ENCODE measurements around the gene MRPL18.
"Not testable (repeated sequence)": the region's sequence is repeated elsewhere in the genome, so short reads cannot be mapped to it uniquely, and the experiment has no call there.

Gene MRPL18

DNA sequence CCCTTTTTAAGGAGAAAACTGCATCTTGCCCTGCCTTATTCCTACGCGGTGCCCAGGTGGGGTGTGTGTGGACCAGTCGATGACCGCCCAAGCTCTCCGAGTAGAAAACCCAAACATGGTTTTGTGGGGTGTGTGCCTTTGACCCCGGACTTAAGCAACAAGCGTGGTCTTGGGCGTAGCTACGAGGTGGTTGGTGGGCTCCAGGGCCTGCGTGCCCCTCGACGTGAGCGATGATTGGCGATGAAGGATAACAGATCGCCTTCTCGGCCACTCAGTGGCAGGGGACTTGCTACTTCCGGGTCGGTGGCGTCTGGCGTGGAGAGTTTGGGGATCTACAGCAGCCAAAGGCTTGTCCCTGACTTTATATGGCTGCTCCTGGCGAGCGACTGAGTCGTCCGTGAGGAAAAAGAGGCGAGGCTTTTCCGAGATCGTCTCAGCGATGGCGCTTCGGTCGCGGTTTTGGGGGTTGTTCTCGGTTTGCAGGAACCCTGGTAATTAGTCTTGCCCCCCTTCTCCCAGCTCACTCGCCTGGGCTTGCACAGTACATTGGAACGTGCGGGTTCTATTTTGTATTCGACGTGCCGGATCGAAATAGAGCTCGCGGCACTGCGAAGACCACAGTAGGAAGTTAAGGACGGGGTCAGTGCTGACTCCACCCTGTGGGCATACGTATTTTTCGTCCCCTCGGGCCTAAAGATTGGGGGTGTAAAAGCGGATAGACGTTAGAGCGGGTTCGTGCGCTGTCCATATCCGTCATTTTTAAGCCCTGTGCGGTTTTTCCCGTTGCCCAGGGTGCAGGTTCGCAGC lies at the start of gene MRPL18:
Gene MRPL18, plus strand, starts transcription at position 319 of the 807 bp plus-strand sequence. Its CDS starts 121 bp downstream, at position 440.
- DNase-seq, result peak; percentile 98

DNA sequence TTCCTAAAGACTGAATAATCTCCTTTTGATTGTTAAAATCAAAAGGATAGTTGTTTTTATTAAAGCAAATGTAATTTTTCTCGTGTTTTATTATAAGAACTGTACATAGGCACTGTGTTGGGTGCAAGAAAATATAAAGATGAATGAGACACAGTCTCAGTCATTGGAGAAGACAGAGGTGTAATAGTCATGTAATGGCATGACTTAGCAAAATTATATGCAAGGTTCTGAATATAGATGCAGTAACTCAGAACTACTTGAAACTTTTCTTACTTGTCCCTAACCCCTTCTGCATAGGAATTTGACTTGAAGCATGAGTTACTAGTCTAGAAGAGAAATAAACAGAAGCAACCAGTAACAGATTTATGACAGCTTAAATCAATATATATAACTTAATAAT lies 48.1 kb upstream of the MRPL18 start:
- no peak for DNase-seq

DNA sequence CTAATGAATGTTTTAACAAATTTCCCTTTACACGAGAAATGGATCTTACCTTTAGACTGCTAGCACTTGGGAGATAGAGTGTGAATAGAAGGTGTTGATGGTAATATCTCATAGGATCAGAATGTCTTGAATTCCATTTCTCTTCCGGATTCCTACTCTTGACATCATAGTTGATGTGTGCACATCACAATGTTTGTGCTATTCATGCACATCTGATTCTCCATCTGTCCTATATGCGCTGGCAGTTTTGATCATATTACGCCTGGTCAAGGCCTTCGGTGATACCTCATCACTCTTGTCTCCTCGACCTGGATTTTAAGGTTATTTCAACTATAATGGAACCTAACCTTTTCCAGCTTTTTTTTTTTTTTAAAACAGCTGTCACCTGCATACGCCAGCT lies 45.2 kb upstream of the MRPL18 start:
- DNase-seq, result no peak

DNA sequence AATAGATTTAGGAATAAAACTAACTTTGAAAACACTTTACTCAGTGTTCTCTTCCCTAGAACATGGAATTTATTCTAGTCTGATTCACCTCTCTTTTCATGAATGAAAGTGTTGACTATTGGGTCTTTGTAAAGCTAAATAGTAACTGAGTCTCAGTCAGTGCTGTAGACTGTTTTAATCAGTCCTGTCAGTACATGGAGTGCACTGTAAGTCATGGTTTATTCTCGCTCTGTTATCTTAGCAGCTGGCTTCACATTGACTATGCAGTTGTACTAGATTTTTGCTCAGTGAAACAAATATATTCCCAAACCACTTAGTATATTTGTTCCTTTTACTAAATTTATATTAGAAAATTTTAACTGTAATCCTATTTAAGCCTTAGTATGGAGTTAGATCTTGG lies 43.5 kb upstream of the MRPL18 start:
- no peak for DNase-seq

DNA sequence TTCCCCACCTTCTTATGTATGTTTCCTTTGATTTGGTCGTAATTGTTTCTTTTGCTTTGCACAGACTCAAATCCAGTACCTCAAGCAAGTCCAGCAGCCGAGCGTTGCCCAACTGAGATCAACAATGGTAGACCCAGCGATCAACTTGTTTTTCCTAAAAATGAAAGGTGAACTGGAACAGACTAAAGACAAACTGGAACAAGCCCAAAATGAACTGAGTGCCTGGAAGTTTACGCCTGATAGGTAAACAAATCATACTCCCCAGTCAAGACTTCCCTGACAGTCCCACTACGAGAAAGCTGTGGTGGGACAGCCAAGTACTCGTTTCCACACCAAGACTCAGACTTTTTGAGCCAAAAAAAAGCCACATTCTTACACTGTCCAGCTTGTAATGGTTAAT lies 42.1 kb upstream of the MRPL18 start:
- DNase-seq, result not testable (repeated sequence)

DNA sequence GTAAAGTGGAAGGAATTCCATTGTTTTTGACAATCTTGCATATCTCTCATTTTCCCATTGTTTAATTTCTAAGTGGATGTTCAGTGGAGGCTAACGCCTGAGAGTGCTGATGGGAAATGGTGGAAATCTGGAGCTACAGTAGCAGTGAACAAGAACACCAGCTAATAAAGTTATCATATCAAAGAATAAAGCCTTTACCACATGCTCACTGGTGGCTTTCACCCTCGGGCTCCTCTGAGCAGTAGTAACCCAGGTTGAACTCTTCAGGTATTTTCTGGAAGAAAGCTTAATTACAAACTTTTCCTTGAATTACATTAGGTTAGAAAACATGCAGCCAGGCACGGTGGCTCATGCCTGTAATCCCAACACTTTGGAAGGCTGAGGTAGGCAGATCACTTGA lies 38.8 kb upstream of the MRPL18 start:
- no peak for DNase-seq

DNA sequence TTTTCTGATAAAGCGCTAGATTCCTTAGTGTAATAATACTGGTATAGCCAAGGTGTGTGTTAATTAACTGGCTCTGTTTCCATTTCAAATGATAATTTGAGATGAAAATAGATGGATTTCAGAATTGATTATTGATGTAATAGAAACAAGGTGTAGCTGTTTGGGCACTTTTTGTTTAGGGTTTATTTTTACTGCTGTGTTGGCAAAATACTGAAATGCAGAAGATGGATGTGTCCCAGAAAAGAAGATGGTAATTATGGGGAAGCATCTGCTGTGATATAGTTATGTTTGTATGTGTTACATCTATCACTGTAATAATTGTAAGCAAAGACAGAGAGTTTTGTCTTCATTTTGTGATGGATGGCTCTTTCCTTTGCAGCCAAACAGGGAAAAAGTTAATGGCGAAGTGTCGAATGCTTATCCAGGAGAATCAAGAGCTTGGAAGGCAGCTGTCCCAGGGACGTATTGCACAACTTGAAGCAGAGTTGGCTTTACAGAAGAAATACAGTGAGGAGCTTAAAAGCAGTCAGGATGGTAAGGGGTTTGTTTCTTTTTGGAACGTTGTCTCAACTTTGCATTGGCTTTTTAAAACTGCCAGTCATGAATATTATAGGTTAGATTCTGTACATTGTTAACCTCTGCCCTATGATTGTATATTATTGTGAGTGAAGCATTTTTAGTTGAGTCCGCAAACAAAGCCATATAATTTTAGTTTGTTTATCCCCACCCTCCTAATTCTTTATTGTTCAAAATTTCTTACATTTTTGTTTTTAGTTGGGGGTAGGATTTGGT lies 37.0 kb upstream of the MRPL18 start:
- DNase-seq, result no peak

DNA sequence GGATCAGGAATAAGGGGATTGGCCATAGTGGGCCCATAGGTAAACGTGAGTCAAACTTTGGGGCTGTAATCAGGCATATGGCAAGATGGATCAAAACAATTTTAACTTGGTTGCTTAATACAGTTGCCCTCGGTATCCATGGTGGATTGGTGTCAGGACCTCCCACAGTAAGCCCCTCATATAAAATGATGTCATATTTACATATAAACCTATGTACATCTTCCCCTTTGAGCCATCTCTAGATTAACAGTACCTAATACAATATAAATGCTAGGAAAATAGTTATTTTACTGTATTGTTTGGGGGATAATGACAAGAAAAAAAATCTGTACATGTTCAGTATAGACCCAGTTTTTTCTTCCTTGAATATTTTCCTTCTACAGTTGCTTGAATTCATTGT lies 35.9 kb upstream of the MRPL18 start:
- DNase-seq, result no peak

DNA sequence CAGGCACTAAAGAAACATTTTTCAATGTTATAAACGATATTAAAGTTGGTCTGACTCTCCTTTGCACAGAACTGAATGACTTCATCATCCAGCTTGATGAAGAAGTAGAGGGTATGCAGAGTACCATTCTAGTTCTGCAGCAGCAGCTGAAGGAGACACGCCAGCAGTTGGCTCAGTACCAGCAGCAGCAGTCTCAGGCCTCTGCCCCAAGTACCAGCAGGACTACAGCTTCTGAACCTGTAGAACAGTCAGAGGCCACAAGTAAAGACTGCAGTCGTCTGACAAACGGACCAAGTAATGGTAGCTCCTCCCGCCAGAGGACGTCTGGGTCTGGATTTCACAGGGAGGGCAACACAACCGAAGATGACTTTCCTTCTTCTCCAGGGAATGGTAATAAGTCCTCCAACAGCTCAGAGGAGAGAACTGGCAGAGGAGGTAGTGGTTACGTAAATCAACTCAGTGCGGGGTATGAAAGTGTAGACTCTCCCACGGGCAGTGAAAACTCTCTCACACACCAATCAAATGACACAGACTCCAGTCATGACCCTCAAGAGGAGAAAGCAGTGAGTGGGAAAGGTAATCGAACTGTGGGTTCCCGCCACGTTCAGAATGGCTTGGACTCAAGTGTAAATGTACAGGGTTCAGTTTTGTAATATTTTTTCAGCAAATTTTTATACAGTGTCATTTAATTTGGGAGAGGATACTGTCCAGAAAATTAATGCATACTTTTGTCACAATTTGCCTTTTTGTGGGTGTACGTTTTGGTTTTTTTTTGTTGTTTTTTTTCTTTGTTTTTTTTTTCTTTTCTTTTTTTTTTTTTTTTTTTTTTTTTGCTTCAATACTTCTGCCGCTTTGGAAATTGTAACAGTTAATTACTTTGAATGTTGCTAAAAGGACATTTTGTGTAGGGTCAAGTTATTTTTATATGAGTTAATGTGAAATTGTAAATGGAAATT lies 35.0 kb upstream of the MRPL18 start:
- DNase-seq, result no peak

DNA sequence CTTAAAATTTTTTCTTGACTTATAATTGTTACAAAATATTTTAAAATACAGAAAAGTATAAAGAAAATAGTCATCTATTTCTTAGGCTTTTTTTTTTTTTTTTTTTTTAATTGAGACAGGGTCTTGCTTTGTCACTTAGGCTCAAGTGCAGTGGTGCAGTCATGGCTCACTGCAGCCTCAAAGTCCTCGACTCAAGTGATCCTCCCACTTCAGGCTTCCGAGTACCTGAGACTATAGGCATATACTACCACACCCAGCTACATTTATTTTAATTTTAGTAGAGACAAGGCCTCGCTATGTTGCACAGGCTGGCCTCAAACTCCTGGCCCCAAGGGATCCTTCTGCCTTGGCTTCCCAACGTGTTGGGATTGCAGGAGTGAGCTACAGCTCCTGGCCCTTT lies 33.8 kb upstream of the MRPL18 start:
- DNase-seq, result no peak

DNA sequence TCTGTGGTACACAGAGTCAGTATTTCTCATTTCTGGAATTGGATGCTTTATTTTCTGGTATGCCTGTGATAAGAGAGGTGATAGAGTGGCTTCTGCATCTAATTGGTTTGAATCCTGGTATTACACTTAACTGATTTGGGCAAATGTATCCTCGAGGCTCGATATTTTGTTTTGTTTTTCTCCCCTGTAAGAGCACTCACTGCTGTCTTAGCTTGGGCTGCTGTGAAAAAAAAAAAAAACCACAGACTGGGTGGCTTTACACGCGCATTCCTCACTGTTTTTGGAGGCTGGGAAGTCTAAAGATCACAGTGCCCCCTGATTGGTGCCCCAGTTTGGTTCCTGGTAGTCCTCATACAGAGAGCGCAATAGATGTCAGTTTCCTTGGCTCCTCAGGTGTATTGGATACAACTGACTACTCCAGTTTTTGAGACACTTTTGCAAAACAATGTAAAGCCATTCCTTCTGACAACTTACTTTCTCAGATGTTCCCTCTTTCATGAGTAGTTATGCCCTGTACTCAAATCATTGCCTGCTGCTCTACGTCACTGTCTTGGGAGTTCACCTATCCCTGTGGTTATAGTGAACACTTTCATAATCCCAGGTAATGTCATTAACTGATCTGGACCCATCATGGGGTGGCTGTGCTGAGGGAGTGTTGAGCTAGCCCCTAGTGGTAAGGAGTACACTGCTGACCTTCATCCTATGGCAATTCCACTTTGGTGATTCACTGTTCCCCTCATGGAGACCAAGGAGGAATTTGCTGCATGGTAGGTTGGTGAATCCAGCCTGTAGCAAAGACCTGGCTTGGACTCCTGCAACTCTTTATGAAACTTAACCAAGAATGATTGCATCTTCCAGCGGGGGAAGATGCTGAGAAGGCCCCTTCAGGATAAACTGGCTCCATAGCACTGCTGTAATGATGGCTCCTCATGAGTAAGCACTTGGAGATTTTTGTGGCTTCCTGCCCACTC lies 32.0 kb upstream of the MRPL18 start:
- DNase-seq, result peak; percentile 11

DNA sequence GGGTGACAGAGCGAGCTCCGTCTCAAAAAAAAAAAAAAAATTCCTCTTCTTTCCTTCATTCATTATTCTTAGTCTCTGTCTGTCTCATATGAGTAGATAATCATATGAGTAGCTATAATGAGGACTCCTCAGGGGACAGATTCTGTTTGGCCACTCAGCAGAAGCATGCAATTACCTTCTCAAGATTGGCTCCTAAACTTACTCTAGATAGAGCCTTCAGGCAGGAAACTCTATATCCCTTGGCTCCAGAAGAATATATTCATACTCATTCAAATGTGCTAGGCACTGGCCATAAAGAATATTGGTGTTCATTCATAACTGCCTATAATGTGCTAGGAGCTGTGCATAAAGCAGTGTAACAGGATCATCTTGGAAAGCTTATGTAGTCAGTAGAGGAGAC lies 30.6 kb upstream of the MRPL18 start:
- DNase-seq, result no peak

DNA sequence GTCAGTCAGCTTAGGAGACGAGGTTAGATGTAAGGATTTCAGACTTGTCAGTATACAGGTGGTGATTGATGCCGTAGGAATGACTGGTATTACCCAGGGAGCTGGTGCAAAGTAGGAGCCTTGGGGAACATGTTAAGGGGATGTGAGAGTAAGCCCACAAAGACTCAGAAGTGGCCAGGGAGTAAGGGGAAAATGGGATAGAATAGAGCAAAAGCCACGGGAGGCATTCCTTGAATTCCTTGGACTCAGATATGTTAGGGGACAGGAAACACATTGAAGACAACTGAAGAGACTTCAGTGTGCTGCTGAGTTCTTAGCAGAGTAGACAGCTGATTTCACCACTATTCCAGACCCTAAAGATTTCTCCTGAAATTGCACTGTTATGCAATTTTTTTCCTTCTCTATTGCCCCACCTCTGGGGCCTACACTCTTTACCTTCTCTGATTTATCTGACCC lies 29.6 kb upstream of the MRPL18 start:
- DNase-seq, result no peak

DNA sequence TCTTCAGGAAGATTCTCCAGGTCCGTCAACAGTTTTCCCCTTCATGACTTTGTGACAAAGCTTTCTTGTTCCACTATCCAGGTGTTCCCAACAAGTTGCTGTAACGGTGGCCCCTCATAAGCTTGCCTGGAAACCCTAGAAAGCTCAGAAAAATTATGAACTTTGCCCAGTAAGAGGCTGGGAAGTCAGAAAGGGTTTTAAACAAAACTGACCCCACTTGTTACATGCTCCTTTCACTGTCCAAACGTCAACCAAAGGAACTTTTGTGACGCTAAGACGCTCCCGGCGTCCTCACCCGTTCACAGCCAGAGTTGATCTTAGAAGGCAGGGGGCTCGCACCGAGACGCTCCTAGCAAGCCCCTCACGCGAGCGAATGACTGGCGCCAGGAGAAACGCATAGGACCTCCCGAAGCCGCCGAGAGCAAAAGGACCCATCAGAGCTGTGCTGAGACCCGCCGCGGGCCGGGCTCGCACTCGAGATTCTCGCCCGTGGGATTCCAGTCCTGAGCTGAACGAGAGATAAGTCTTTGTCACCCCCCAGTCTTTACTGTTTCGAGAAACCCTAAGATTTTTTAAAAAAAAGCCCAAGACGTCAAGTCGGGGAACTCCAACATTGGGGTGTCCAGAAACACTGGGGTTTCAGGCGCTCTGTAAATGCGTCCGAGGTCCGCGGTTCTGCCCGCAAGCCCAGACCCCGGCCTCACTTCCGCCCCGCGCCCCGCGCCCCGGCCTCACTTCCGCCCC lies 29.0 kb upstream of the MRPL18 start:
- DNase-seq, result no peak

DNA sequence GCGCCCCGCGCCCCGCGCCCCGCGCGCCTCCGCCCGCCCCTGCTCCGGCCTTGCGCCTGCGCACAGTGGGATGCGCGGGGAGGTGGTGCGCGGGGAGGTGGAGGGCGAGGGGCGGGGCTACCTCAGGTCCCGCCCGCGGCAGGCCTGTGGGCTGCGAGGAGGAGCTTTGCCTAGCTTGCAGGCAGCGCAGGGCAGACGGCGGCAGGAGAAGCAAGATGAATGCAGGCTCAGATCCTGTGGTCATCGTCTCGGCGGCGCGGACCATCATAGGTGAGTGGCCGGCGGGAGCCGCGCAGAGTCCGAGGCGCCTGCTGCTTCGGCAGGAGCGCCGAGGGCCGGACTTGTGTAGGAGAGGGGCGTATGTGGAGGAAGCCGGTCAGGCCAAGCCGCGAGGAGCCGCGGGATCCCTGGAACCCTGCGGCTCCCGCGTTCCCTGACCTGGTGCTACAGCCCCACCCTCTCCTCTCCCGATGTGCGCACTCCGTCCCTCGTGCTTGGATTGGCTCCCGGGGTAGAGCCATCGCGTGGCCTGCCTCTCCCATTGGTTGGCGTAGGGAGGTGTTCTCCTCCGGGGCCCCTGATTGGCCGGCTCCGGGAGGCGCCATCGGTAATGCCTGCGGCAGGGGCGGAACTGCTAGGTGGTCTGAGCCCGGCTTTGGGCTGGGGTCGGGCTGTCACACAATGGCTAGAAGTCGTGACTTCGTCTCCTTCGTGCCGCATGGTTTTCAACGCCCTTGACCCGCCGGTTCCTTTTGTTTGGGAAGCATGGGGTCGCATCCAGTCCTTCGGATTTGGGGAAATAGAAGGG lies 28.2 kb upstream of the MRPL18 start, which contains the start of gene ACAT2:
Gene ACAT2, plus strand, starts transcription at position 173 of the 808 bp plus-strand sequence. Its CDS starts 43 bp downstream, at position 216.
- peak; percentile 88 for DNase-seq

DNA sequence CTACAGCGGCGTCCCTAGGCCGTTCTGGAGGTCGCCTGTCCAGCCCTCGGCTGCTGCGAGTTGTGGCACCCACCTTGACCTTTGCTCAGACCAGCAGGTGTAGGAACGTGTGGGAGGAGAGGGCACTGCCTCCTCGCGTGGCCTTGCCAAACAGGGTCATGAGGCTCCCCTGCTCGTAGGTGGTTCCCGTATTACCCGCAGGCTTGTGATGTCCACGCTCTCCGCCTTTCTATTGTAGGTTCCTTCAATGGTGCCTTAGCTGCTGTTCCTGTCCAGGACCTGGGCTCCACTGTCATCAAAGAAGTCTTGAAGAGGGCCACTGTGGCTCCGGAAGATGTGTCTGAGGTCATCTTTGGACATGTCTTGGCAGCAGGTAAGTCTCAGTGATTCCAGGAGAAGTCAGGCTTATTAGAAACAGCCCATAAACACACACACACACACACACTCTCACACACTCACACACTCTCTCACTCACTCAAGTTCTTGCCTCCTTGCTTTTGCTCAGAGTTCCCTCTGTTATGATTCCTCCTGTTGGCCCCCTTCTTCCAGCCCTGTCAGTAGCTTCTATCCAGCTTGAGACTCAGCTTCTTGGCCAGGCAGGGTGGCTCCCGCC lies 27.5 kb upstream of the MRPL18 start:
- no peak for DNase-seq

DNA sequence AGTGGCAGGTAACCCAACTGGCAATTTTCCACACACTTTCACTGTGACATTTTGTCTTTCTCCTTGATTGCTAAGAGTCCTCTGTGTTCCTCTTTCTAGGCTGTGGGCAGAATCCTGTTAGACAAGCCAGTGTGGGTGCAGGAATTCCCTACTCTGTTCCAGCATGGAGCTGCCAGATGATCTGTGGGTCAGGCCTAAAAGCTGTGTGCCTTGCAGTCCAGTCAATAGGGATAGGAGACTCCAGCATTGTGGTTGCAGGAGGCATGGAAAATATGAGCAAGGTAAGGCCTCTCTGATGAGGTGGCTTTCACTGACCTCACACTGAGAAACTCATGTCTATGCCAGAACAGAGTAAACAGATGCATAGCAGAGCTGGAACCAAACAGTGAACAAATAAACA lies 23.4 kb upstream of the MRPL18 start:
- DNase-seq, result no peak

DNA sequence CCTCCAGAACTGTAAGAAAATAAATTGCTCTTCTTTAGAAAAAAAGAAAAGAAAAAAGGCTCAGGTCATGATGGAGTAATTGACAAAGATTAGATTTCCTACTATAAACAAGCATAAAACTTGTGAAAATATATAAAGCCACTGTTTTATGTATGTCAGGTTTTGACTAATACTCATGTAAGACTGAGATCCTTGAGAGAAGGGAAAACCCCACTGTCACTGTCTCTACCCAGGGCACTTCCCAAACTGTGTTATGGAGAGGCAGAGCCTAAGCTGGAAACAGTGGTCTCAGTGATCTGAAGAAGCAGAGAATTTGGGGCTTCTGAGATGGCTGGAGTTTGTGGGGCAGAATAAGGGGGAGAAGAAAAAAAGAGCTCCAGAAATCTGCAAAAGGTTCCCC lies 20.8 kb upstream of the MRPL18 start:
- DNase-seq, result no peak

DNA sequence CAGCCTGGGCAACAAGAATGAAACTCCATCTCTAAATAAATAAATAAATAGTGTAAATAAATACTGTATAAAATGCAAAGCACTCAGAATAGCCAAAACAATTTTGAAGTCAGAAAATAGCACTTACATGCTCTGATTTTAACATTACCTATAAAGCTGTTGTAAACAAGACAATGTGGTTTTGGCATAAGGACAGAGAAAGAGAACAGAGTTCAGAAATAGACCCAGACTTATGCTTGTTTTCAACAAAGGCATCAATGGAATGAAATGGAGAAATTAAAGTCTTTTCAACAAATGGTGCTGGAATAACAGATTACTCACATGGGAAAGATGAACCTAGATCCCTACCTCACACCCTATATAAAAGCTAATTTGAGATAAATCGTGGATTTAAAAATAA lies 18.1 kb upstream of the MRPL18 start:
- DNase-seq, result no peak
